Stimulated activated CD4-positive, alpha-beta T cell treated with anti-CD3 and anti-CD28 coated beads, TNF-alpha, amount 100 ng/mL, for 4 hours (primary cell): ENCODE data around the gene DEF6.
"Not testable (repeated sequence)": the region's sequence is repeated elsewhere in the genome, so short reads cannot be mapped to it uniquely, and the experiment has no call there.

Experiments
- DNase-seq, 3 experiments: peaks; one replicate each; pipeline ENCODE4 v3.0.0-alpha.2; 2020; ENCODE audit warnings: low read depth in 3 of 3

DEF6 gene

GRCh38 chr6:35282472-35282871, 15.1 kb upstream of the DEF6 start:
- no peak for DNase-seq

GRCh38 chr6:35283361-35283760, 14.3 kb upstream of the DEF6 start:
- no peak for DNase-seq

GRCh38 chr6:35287671-35288396, 9.8 kb upstream of the DEF6 start:
- DNase-seq = no peak

- no peak for DNase-seq
Measured at GRCh38 chr6:35288834-35289233, 8.8 kb upstream of the DEF6 start.

- DNase-seq = no peak
Measured at GRCh38 chr6:35291491-35291890, 6.1 kb upstream of the DEF6 start.

- DNase-seq = no peak
Measured at GRCh38 chr6:35292494-35292893, 5.1 kb upstream of the DEF6 start.

GRCh38 chr6:35293681-35294080, 3.9 kb upstream of the DEF6 start:
- no peak for DNase-seq

- DNase-seq = no peak
Measured at GRCh38 chr6:35294308-35294945, 3.2 kb upstream of the DEF6 start.

GRCh38 chr6:35295036-35295435, 2.6 kb upstream of the DEF6 start:
- no peak for DNase-seq

GRCh38 chr6:35295521-35296315, 1.9 kb upstream of the DEF6 start:
- DNase-seq = no peak

- DNase-seq = no peak
Measured at GRCh38 chr6:35296931-35297600, 552 bp upstream of the DEF6 start.

GRCh38 chr6:35298625-35299140, 1.1 kb downstream of the DEF6 start:
- DNase-seq = no peak

- no peak for DNase-seq
Measured at GRCh38 chr6:35299674-35300073, 2.1 kb downstream of the DEF6 start.

- no peak for DNase-seq
Measured at GRCh38 chr6:35300848-35301247, 3.2 kb downstream of the DEF6 start.

GRCh38 chr6:35302604-35303241, 5.1 kb downstream of the DEF6 start:
- peak; percentile 63 to 84 (median 76) for DNase-seq

GRCh38 chr6:35304299-35304698, 6.7 kb downstream of the DEF6 start:
- no peak for DNase-seq

GRCh38 chr6:35305117-35305516, 7.5 kb downstream of the DEF6 start:
- DNase-seq = no peak

GRCh38 chr6:35307138-35307537, 9.5 kb downstream of the DEF6 start:
- DNase-seq = not testable (repeated sequence)

- DNase-seq = not testable (repeated sequence)
Measured at GRCh38 chr6:35308543-35308942, 10.9 kb downstream of the DEF6 start.

GRCh38 chr6:35309611-35310264, 12.1 kb downstream of the DEF6 start:
- DNase-seq = no peak

- DNase-seq = no peak
Measured at GRCh38 chr6:35310265-35310831, 12.7 kb downstream of the DEF6 start.
